ENCODE data around the gene PARD3.
"Not testable (repeated sequence)": the region's sequence is repeated elsewhere in the genome, so short reads cannot be mapped to it uniquely, and the experiment has no call there.

PARD3 gene

GRCh38 chr10:34353530-34353929, 461.6 kb downstream of the PARD3 start:
- H3K9ac ChIP-seq (ENCODE audit: low read length in 2 of 2); H3K9me3 ChIP-seq (ENCODE audit: control insufficient read depth in 2 of 2, low read length in 2 of 2); H3K4me1 ChIP-seq (ENCODE audit: control insufficient read depth, insufficient read depth, low read length); H3K4me3 ChIP-seq (ENCODE audit: low read length in 2 of 2); H3K27ac ChIP-seq (ENCODE audit: low read length); H3K27me3 ChIP-seq (ENCODE audit: control insufficient read depth in 1 of 2, insufficient read depth in 2 of 2, low read length in 2 of 2): not testable (repeated sequence)
- peaks cover 9 to 13% of the 10 kb centered on the region in 2 donors for H3K36me3 ChIP-seq (ENCODE audit: control insufficient read depth in 2 of 2, insufficient read depth in 2 of 2, low read length in 2 of 2)

GRCh38 chr10:34352599-34353204, 462.4 kb downstream of the PARD3 start:
- not testable (repeated sequence) for H3K27me3 ChIP-seq (ENCODE audit: control insufficient read depth in 1 of 2, insufficient read depth in 2 of 2, low read length in 2 of 2); H3K4me3 ChIP-seq (ENCODE audit: low read length in 2 of 2); H3K27ac ChIP-seq (ENCODE audit: low read length); H3K4me1 ChIP-seq (ENCODE audit: control insufficient read depth, insufficient read depth, low read length); H3K9ac ChIP-seq (ENCODE audit: low read length in 2 of 2); H3K9me3 ChIP-seq (ENCODE audit: control insufficient read depth in 2 of 2, low read length in 2 of 2); H3K36me3 ChIP-seq (ENCODE audit: control insufficient read depth in 2 of 2, insufficient read depth in 2 of 2, low read length in 2 of 2)

- Histone ChIP-seq H3K9ac (ENCODE audit: low read length in 2 of 2) (no peak overlapping the region), H3K36me3 (ENCODE audit: control insufficient read depth in 2 of 2, insufficient read depth in 2 of 2, low read length in 2 of 2) (peaks cover 7 to 10% of the 10 kb centered on the region in 2 donors), H3K27ac (ENCODE audit: low read length) (no peak overlapping the region), H3K4me1 (ENCODE audit: control insufficient read depth, insufficient read depth, low read length) (no peaks in the 10 kb centered on the region), H3K27me3 (ENCODE audit: control insufficient read depth in 1 of 2, insufficient read depth in 2 of 2, low read length in 2 of 2) (no peaks in the 10 kb centered on the region), H3K4me3 (ENCODE audit: low read length in 2 of 2) (no peak overlapping the region), H3K9me3 (ENCODE audit: control insufficient read depth in 2 of 2, low read length in 2 of 2) (no peaks in the 10 kb centered on the region)
Observed at GRCh38 chr10:34351161-34351560, 463.9 kb downstream of the PARD3 start.

GRCh38 chr10:34348917-34349485, 466.1 kb downstream of the PARD3 start:
- H3K27ac ChIP-seq (ENCODE audit: low read length), result no peak overlapping the region
- no peaks in the 10 kb centered on the region for H3K27me3 ChIP-seq (ENCODE audit: control insufficient read depth in 1 of 2, insufficient read depth in 2 of 2, low read length in 2 of 2)
- H3K9ac ChIP-seq (ENCODE audit: low read length in 2 of 2), result no peak overlapping the region
- no peaks in the 10 kb centered on the region for H3K4me1 ChIP-seq (ENCODE audit: control insufficient read depth, insufficient read depth, low read length)
- H3K9me3 ChIP-seq (ENCODE audit: control insufficient read depth in 2 of 2, low read length in 2 of 2), result no peaks in the 10 kb centered on the region
- peaks cover 0 to 2% of the 10 kb centered on the region in 2 donors for H3K36me3 ChIP-seq (ENCODE audit: control insufficient read depth in 2 of 2, insufficient read depth in 2 of 2, low read length in 2 of 2)
- H3K4me3 ChIP-seq (ENCODE audit: low read length in 2 of 2), result no peak overlapping the region

DNA sequence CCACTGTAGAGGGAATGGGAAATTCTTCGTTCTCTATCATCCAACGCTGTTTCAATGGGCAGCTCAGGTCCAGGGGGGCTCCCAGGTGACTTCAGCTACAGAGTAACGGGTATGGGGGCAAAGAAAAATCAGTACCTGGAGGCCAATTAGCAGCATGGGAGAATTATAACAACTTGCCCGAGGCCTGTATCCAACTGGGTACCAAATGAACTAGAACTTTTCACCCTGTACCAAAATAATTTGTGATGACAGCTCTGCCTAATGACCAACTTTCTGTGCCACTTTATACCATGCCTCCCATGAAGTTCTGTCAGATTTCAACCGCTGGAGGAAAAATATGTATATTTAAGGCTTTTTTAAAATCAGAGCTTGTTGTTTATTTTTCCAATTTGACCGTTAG, 467.1 kb downstream of the PARD3 start:
- Histone ChIP-seq H3K27me3 (ENCODE audit: control insufficient read depth in 1 of 2, insufficient read depth in 2 of 2, low read length in 2 of 2) (no peaks in the 10 kb centered on the region), H3K9me3 (ENCODE audit: control insufficient read depth in 2 of 2, low read length in 2 of 2) (no peaks in the 10 kb centered on the region)

GRCh38 chr10:34347131-34347530, 468.0 kb downstream of the PARD3 start:
- Histone ChIP-seq H3K27ac (ENCODE audit: low read length) (no peak overlapping the region), H3K9ac (ENCODE audit: low read length in 2 of 2) (no peak overlapping the region), H3K9me3 (ENCODE audit: control insufficient read depth in 2 of 2, low read length in 2 of 2) (no peaks in the 10 kb centered on the region), H3K27me3 (ENCODE audit: control insufficient read depth in 1 of 2, insufficient read depth in 2 of 2, low read length in 2 of 2) (no peaks in the 10 kb centered on the region), H3K4me3 (ENCODE audit: low read length in 2 of 2) (no peak overlapping the region), H3K4me1 (ENCODE audit: control insufficient read depth, insufficient read depth, low read length) (no peaks in the 10 kb centered on the region), H3K36me3 (ENCODE audit: control insufficient read depth in 2 of 2, insufficient read depth in 2 of 2, low read length in 2 of 2) (peaks cover 0 to 2% of the 10 kb centered on the region in 2 donors)

More for the DNA sequence above, 467.1 kb downstream of the PARD3 start:
- Histone ChIP-seq H3K36me3 (ENCODE audit: control insufficient read depth in 2 of 2, insufficient read depth in 2 of 2, low read length in 2 of 2) (peaks cover 0 to 2% of the 10 kb centered on the region in 2 donors), H3K9ac (ENCODE audit: low read length in 2 of 2) (no peak overlapping the region), H3K4me3 (ENCODE audit: low read length in 2 of 2) (no peak overlapping the region), H3K27ac (ENCODE audit: low read length) (no peak overlapping the region), H3K4me1 (ENCODE audit: control insufficient read depth, insufficient read depth, low read length) (no peaks in the 10 kb centered on the region)

DNA sequence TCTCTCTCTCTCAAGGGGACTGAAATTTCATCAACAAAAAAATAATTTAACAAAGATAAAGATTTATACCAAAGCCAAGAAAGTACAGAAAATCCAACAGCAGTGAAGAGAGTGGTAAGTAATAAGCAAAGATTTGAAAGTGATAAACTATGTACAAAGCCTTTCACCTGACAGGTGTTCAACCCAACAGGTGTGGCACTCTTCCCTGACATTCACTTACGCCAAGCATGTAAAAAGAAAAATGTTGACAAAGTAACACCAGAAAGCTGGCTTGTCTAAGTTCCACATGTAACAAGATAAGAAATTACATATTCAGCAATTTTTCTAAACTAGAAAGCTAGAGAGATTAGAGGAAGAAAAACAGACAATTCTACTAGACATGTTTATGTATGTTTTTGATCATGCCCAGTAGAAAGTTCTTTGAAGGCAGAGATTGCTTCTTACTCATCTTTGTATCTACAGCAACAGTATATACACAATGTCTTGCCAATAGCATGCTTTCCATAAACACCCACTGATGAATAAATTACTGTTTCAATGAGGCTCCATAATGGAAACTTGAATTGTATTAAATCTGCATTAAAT, 468.5 kb downstream of the PARD3 start:
- no peak overlapping the region for H3K27ac ChIP-seq (ENCODE audit: low read length)
- no peak overlapping the region for H3K4me3 ChIP-seq (ENCODE audit: low read length in 2 of 2)
- H3K36me3 ChIP-seq (ENCODE audit: control insufficient read depth in 2 of 2, insufficient read depth in 2 of 2, low read length in 2 of 2), result peaks cover 0 to 2% of the 10 kb centered on the region in 2 donors
- H3K9me3 ChIP-seq (ENCODE audit: control insufficient read depth in 2 of 2, low read length in 2 of 2), result no peaks in the 10 kb centered on the region
- no peaks in the 10 kb centered on the region for H3K27me3 ChIP-seq (ENCODE audit: control insufficient read depth in 1 of 2, insufficient read depth in 2 of 2, low read length in 2 of 2)
- H3K9ac ChIP-seq (ENCODE audit: low read length in 2 of 2), result no peak overlapping the region
- H3K4me1 ChIP-seq (ENCODE audit: control insufficient read depth, insufficient read depth, low read length), result no peaks in the 10 kb centered on the region

- Histone ChIP-seq H3K27ac (ENCODE audit: low read length) (no peak overlapping the region), H3K27me3 (ENCODE audit: control insufficient read depth in 1 of 2, insufficient read depth in 2 of 2, low read length in 2 of 2) (no peaks in the 10 kb centered on the region)
Observed at GRCh38 chr10:34345383-34345782, 469.7 kb downstream of the PARD3 start.

DNA sequence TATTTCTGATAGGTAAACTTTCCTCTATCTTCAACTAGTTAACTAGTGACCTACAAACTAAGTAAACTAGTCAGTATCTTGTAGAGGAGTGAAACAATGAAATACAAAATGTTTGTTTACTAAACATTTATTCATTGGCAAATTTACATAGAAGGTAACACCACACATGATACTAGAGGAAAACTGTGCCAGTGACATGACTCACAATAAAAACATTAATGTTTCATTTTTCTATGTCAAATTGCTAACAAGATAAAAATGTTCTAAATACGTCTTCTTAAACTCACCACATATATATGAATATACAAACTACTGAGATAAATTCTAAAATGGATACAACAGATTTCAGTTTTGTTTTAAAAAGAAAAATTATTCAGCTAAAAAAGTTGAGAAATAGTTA, 471.3 kb downstream of the PARD3 start:
- no peaks in the 10 kb centered on the region for H3K4me1 ChIP-seq (ENCODE audit: control insufficient read depth, insufficient read depth, low read length)
- H3K9ac ChIP-seq (ENCODE audit: low read length in 2 of 2), result no peak overlapping the region
- H3K27ac ChIP-seq (ENCODE audit: low read length), result no peak overlapping the region
- no peaks in the 10 kb centered on the region for H3K9me3 ChIP-seq (ENCODE audit: control insufficient read depth in 2 of 2, low read length in 2 of 2)
- H3K27me3 ChIP-seq (ENCODE audit: control insufficient read depth in 1 of 2, insufficient read depth in 2 of 2, low read length in 2 of 2), result no peaks in the 10 kb centered on the region
- H3K4me3 ChIP-seq (ENCODE audit: low read length in 2 of 2), result no peak overlapping the region
- no peaks in the 10 kb centered on the region for H3K36me3 ChIP-seq (ENCODE audit: control insufficient read depth in 2 of 2, insufficient read depth in 2 of 2, low read length in 2 of 2)

More at GRCh38 chr10:34345383-34345782, 469.7 kb downstream of the PARD3 start:
- Histone ChIP-seq H3K9ac (ENCODE audit: low read length in 2 of 2) (no peak overlapping the region), H3K9me3 (ENCODE audit: control insufficient read depth in 2 of 2, low read length in 2 of 2) (no peaks in the 10 kb centered on the region), H3K4me3 (ENCODE audit: low read length in 2 of 2) (no peak overlapping the region), H3K4me1 (ENCODE audit: control insufficient read depth, insufficient read depth, low read length) (no peaks in the 10 kb centered on the region), H3K36me3 (ENCODE audit: control insufficient read depth in 2 of 2, insufficient read depth in 2 of 2, low read length in 2 of 2) (peaks cover 0 to 2% of the 10 kb centered on the region in 2 donors)

DNA sequence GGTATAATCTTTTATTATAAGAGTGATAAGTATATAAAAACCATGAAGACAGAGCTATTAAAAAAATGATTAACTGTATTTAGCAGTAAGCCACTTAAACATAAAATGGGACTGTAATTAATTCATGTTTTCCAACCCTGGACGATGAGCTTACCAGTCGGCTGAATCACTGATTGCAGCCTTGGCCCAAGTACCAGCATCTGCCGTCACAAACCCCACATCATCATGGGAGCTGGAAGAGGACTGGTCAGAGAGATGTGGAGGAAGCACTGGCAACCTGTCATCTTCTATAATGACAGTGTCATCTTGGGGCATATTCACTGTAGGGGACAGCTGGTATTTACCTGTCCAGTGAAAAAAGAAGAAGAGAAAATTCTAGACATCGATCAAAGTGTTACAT, 473.6 kb downstream of the PARD3 start:
- Histone ChIP-seq H3K4me3 (ENCODE audit: low read length in 2 of 2) (no peak overlapping the region), H3K27ac (ENCODE audit: low read length) (no peak overlapping the region), H3K36me3 (ENCODE audit: control insufficient read depth in 2 of 2, insufficient read depth in 2 of 2, low read length in 2 of 2) (no peaks in the 10 kb centered on the region), H3K9me3 (ENCODE audit: control insufficient read depth in 2 of 2, low read length in 2 of 2) (no peaks in the 10 kb centered on the region), H3K27me3 (ENCODE audit: control insufficient read depth in 1 of 2, insufficient read depth in 2 of 2, low read length in 2 of 2) (no peaks in the 10 kb centered on the region), H3K9ac (ENCODE audit: low read length in 2 of 2) (no peak overlapping the region), H3K4me1 (ENCODE audit: control insufficient read depth, insufficient read depth, low read length) (no peaks in the 10 kb centered on the region)

DNA sequence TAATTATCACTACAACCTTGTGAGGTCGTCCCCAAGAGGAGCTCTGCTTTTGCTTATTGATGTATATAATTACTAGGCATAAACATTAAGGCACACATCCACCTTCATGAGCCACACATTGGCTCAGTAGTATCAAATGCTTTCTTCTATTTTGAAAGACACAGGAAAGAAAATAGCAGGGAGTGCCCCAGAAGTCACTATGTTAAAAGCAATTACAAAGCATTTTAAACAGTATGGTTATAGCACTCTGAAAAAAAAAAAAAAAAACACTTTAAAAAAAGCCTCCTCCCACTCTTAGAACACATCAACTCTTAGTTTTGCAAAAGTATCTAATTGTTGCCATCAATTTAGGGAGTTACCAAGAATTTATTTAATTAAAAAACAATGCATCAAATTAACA, 474.2 kb downstream of the PARD3 start:
- Histone ChIP-seq H3K36me3 (ENCODE audit: control insufficient read depth in 2 of 2, insufficient read depth in 2 of 2, low read length in 2 of 2) (no peaks in the 10 kb centered on the region), H3K9me3 (ENCODE audit: control insufficient read depth in 2 of 2, low read length in 2 of 2) (no peaks in the 10 kb centered on the region), H3K27me3 (ENCODE audit: control insufficient read depth in 1 of 2, insufficient read depth in 2 of 2, low read length in 2 of 2) (no peaks in the 10 kb centered on the region), H3K4me3 (ENCODE audit: low read length in 2 of 2) (no peak overlapping the region), H3K27ac (ENCODE audit: low read length) (no peak overlapping the region), H3K9ac (ENCODE audit: low read length in 2 of 2) (no peak overlapping the region), H3K4me1 (ENCODE audit: control insufficient read depth, insufficient read depth, low read length) (no peaks in the 10 kb centered on the region)

Data from stomach smooth muscle (tissue), 2 donors.